ENCODE results near the gene PADI2.

PADI2 gene

DNA sequence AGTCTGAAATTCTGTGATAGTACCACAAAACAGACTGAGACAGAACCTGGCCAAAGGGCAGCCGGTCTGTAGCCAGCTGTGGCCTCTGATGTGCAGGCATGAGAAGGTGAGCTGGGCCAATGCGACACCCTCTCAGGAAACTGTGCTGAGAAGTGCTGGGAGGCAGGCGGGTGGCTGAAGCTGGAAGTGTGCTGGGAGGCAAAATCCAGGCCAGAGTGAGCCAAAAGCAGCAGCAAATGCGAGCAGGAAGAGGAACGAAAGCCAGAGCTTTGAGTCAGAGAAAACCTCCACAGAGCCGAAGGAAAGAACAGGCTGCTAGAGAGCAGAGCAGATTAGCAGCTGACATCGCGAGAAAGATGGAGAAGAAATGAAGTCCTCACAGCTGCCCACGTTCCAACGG is 97.4 kb downstream of the PADI2 start:
- DNase-seq (ENCODE audit: low read depth, low spot score), result no peak

DNA sequence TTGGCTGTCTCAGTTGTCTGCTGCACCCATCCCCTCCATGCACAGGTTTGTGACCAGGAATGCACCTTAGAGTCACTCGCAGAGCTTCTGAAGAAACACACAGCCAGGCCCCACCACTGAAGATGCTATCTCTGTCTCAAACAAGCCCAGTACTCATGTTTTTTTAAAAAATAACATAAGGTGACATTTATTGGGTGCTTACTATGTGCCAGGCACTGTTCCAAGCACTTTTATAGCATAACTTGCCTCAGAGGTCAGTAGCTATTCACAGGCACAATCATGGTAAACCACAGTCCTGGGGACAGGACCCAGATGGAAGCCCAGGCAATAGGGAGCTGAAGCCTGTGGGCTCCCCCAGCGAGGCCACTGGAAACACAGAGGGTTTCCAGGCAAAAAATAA is 98.7 kb downstream of the PADI2 start:
- no peak for DNase-seq (ENCODE audit: low read depth, low spot score)

DNA sequence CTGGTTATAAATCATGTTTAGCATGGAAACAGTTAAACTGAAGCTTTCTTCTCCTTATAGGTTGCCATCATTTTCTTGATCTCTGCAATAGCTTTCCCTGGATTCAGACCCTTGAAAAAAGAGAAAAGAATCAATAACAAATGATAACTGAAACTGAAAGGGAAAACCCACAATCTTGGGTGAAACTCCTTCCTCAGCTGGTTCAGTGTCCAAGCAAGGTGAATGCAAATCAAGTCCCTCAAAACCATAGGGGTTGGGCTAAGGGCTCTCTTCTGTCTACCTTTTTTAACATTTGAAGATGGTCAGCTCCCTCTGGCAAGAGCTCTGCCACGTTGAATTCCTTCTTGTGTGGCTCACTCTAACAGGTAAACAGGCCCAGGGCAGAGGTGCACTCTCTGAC is 100.4 kb downstream of the PADI2 start:
- DNase-seq (ENCODE audit: low read depth, low spot score), result no peak

DNA sequence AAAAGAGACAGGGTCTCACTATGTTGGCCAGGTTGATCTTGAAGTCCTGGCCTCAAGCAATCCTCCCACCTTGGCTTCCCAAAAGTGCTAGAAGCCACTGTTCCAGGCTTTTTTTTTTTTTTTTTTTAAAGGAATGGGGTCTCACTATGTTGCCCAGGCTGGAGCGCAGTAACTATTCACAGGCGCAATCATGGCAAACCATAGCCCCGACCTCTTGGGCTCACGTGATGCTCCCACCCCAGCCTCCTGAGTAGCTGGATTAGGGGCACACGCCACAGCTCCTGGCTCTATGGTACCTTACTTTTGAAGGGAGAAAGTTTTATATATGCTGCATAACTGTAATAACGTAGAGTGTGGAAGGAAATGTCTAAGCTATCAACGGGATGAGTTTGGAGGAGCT is 101.8 kb downstream of the PADI2 start:
- DNase-seq (ENCODE audit: low read depth, low spot score), result no peak
